Activated CD8-positive, alpha-beta memory T cell treated with anti-CD3 and anti-CD28 coated beads for 48 hours (primary cell): ENCODE data around the gene MUL1.

Experiments
- DNase-seq, 3 experiments: peaks; one replicate each; pipeline ENCODE4 v3.0.0-alpha.2; 2020; ENCODE audit warnings: low read depth in 2 of 3, low spot score in 2 of 3

Gene MUL1

DNA sequence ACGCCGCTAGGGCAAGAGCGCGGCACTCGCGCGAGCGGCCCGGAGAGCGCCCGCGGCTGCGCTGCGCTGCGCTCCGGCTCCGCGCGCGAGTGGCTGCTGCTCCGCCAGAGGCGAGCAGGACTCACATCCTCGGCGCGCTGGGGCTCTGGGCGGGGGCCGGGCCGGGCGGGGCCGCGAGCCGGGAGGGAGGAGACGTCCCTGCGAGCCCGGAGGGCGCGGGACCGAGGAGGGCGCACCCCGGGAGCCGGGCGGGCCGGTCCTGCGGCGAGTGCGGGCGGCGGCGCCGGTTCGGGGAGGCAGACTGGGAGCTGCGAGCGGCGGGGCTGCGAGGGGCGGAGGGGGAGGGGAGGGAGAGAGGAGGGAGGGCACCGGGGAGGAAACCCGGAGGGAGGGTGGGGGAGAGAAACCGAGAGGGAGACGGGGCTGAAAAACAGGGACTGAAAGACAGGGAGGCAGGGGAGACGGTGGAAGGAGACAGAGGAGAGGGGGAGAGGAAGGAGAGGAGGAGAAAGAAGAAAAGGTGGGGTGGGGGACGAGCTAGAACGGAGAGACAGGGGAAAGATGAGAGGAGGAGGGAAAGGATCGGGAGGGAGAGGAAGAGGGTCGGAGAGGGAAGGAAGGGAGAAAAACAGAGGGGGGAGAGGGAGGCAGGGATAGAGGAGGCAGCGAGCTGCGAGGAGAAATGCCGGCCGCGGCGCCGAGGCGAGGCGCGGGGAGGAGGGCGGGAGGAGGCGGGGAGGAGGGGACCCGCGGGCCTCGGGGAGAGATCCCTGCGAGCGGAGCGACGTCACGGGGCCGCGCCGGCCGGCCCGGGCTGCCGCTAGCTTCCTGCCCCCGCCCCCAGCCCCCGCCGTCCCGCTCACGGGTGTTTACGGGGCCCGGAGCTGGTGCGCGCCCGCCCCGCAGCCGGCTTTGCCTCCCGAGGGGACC, 22.2 kb downstream of the MUL1 start, which contains the start of gene CAMK2N1:
CAMK2N1 (minus strand) TSS at position 684 of the 930 bp plus-strand sequence. CDS start 831 bp downstream, outside the sequence.
- no peak for DNase-seq

DNA sequence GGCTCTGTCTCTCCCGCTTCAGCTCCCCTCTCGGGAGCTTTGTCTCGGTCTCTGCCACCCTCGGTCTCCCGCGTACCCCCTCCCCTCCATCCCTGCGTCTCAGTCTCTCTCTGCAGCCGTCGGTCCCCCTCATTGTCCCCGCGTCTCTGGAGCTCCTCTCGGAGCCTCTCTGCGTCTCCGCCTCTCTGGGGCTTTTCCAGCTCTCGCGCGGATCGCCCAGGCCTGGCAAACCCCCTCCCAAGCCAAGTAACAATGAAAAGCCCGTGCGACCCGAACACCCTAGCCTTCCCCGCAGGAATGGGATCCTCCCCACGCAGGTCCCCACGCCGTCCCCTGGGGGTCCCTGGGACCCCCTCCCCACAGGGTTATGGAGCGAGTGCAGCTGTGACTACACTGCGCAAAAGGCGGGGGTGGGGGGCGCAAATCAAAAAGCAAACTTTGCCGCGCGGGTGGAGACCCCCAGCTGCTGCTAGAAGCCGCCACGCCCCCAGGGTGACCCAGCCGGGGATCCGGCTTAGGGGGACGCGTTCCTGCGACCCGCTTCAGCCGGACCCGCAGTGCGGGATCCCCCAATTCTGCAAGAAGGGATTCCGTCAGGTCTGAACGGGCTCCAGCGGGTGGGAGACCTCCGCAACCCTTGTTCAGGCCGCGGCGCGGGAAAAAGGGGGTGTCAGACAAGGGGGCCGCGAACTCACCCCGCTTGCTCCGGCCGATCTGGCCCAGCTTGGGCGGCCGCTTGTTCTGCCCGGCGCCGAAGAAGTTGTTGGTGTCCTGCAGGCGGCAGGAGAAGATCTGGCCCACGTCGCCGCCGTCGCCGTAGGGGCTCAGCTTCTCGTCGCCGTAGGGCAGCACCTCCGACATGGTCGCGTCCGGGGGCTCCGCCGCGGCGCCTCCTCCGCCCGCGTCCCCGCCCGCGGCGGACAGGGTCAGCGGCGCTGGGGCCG, 23.2 kb downstream of the MUL1 start:
- DNase-seq = no peak

GRCh38 chr1:20483833-20484518, 24.0 kb downstream of the MUL1 start:
- no peak for DNase-seq

- no peak for DNase-seq
Observed at GRCh38 chr1:20483098-20483832, 24.7 kb downstream of the MUL1 start.

DNA sequence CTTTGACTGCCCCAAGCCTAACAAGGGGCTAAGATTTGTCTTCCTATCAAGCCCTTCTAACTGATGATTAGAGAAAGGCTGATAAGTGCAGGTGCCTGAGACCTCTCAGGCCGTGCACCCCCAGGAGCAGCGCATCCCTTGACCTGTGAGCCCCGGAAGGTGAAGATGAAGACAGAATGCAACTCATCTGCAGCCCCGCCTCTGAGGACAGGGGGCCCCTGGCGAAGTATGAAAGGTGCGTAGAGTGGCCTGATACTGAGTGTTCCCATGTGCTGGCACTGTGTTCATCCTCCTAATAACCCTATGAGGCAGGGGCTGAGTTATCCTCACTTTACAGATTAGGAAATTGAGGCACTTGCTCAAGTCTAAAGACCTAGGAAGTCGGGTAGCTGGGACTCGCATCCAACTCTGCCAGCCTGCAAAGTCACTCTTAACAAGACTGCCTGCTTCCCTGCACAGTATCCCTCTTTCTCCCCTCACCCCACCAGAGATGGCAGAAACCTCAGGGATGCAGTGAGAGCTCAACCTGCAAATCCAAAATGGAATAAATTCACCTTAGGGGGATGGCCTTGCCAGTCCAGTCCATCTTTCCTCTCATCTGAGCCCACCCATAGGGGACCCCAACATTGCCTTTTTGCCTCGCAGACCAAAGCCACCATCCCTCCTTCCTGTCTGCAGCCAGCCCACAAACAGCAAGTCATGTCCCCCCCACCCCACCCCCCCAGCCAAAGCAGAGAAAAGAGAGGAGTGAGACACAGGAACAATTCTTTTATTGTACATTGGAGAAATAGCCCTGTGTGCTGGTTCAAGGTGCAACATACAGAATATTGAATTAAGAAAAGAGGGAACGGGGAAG, 26.1 kb downstream of the MUL1 start:
- no peak for DNase-seq

GRCh38 chr1:20480951-20481617, 26.9 kb downstream of the MUL1 start:
- no peak for DNase-seq

DNA sequence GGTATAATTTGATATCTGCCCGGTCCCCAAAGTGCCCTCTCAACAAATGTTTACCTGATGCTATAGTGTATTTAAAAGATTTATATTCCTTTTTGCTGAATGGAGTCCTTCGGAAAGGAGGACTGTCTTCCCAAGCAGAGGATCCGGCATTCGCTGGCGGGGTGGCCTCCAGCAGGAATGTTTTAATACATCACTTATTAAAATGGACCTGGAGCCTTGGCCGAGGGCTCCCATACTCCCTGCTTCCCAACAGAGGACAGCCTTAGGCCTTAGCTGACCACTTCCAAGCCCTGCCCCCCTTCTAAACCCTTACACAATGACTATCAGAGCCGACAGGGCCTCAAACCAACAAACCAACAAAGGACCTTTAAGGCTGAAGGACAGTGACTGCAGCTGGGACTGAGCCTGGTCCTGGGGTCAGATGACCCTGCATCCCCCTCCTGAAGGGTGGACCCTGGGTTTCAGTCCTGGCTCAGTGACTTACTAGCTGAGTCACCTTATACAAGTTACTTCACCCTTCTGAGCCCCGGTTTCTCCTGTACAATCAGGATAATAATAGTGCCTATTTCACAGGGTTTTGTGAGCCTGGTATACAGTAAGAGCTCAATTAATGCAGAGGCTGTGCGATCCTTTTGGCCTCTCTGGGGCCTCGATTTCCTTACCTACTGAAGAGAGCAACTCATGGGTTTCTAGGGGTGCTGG, 27.6 kb downstream of the MUL1 start:
- DNase-seq = no peak

DNA sequence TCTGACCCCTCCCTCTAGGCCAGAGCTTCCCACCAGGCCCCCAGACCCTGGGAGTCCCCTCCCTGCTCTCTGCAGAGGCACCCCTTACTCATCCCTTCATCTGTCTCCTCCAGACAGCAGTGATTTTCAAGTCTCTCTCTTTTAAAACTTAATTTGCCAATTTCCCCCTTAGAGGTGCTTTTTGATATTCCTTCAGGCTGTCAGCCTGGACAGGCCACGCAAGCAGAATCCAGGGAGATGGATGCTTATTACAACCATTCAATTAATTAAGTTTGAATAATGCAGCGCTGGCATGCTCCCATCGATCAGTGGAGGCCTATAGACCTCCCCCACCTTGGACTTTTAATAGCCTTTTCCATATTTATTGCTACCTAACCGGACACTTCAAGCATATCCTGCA, 28.1 kb downstream of the MUL1 start:
- no peak for DNase-seq

DNA sequence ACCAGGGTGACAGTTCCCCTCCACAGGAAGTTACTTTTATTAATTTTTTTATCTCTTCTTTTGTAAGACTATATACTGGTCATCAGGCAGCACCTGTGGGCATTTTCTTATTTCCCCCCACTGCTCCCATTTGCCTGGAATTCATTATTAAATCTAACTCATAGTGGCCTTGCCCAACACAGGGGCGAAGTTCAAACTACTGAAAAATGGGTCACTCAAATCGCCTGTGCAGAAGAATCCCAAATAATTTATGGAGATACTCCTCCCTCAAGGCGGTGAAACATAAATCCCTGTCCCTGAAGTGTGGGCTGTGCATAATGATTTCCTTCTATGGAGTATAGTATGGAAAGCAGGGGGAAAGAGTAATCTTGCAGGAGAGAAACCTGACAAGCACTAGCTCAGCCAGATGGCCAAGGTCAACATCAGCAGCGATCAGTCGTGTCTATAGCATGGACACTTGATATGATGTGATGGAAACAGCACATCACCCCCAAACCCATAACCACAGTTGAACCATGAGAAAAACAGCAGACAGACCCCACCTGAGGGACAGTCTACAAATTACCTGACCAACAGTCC, 29.8 kb downstream of the MUL1 start:
- DNase-seq = no peak

GRCh38 chr1:20477348-20478056, 30.4 kb downstream of the MUL1 start:
- DNase-seq = no peak

DNA sequence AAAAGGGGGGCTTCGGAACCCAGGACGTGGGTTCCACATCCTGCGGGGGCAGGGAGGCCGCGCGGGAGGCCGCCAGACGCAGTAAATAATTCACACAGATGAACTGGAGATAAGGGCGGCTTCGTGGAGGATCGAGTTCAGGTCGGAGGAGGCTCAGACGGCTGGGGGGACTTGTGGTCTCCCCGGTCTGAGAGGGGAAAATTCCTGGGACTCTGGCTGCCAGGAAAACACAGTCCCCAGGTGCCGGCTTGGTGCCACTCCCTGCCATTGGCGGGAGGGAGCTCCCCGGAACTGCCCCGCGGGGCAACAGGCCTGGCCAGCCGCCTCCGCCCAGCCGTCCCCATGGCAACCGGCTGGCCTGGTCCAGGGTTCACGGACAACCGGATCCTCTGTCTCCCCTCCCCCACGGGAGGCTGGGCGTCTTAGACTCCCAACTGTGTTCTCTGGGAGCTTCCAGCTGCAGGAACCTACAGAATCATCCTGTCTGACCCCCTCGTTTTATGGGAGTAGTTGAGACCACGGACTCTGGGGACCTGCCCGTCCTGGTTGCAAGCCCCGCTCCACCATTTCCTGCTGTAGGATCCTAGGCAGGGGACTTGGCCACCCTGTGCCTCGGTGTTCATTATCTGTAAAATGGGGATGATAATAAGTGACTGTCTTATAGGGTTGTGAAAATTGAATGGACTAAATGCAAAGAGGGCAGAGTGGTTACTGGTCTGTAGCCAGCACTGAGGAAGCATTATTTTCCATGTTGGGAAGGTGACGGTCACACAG, 31.5 kb downstream of the MUL1 start:
- no peak for DNase-seq

- no peak for DNase-seq
Observed at GRCh38 chr1:20474996-20475395, 33.0 kb downstream of the MUL1 start.

- DNase-seq = no peak
Observed at GRCh38 chr1:20474333-20474975, 33.5 kb downstream of the MUL1 start.

GRCh38 chr1:20473894-20474293, 34.1 kb downstream of the MUL1 start:
- no peak for DNase-seq

GRCh38 chr1:20472860-20473711, 34.9 kb downstream of the MUL1 start:
- DNase-seq = no peak
